GM12872 (cell line): ENCODE measurements around the gene ABCD3.

ENCODE experiments used
- CTCF ChIP-seq: IDR thresholded peaks from 3 replicates; pipeline ENCODE4 v1.5.1; 2011; ENCODE audit warnings: low read depth, mild to moderate bottlenecking, low read length, moderate library complexity; ENCODE audit not compliant: insufficient read depth

ABCD3 gene

GRCh38 chr1:94559921-94560320 lies 141.7 kb downstream of the ABCD3 start:
- TF ChIP-seq CTCF: no peak

GRCh38 chr1:94560333-94560732 lies 142.1 kb downstream of the ABCD3 start:
- no peak for TF ChIP-seq CTCF

- no peak for TF ChIP-seq CTCF
Measured at GRCh38 chr1:94562519-94563260, 144.5 kb downstream of the ABCD3 start.

- no peak for TF ChIP-seq CTCF
Measured at GRCh38 chr1:94565901-94566300, 147.7 kb downstream of the ABCD3 start.
